ENCODE results near the gene SLC25A39. TPM values are rescaled to one million over a fixed set of nuclear protein-coding genes. Genes with fewer than 3 reads are reported as not detected.

The SLC25A39 gene
- total and polyA plus RNA-seq, 2 of the 4 experiments (the other 2 are of a cell fraction) = 49.1 to 99.7 TPM

DNA sequence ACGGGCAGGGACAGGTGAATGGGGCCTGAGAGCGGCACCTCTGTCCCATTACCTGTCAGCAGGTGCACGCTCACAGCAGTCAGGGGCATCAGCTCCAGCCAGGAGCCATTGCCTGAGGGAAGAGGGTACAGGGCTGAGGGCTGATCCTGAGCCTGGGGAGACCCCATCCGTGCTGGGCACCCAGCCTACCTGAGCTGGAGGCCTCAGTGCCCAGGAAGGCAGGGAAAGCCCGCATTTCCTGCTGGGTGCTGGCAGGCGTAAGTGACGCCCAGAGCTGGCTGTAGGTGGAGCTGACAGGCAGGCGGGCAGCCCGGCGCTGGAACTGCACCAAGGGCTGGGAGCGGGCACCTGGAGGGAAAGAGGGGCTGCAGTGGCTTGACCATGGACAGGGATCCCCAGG is 31.6 kb upstream of the SLC25A39 start:
- dilution Hi-C loops (cut with HindIII; ENCODE audit: low sequenced_read_pairs, unreplicated experiment) = no loop called here
- WGBS, 2 experiments (ENCODE audit: extremely low coverage in 2 of 2, insufficient read length in 1 of 2) = 88% methylated on average over 8 of the region's 11 CpGs; no CpG with 5 or more reads in 1 of the 2 experiments
- Histone ChIP-seq H3K4me3 (ENCODE audit: insufficient read depth, low read depth, low read length) (no peak overlapping the region), H3K4me2 (ENCODE audit: low read depth, low read length) (no peak overlapping the region), H2AK5ac (ENCODE audit: low read depth, low read length) (no peak overlapping the region), H3K18ac (ENCODE audit: low read depth, low read length) (no peak overlapping the region), H3K9ac (ENCODE audit: low read depth, low read length) (no peak overlapping the region), H3K56ac (ENCODE audit: extremely low read depth, insufficient read depth, low read length) (no peak overlapping the region), H2BK20ac (ENCODE audit: low read depth, low read length) (no peak overlapping the region), H3K9me3 (ENCODE audit: control insufficient read depth, insufficient read depth, low read length) (no peaks in the 10 kb centered on the region), H3K4ac (ENCODE audit: low read depth, low read length) (no peak overlapping the region), H3K79me1 (ENCODE audit: low read depth in 1 of 2, low read length in 2 of 2) (peaks cover 0 to 8% of the 10 kb centered on the region in 2 experiments; a peak in 1 of 4 replicates), H2BK15ac (ENCODE audit: low read depth, low read length) (no peak overlapping the region), H3K27me3 (ENCODE audit: control insufficient read depth, insufficient read depth, low read length) (no peaks in the 10 kb centered on the region), H4K91ac (ENCODE audit: insufficient read depth, low read depth, low read length) (no peak overlapping the region), H3K4me1 (ENCODE audit: control insufficient read depth, insufficient read depth, low read length) (peaks cover 9% of the 10 kb centered on the region), H2BK120ac (ENCODE audit: low read depth, low read length) (no peak overlapping the region), H4K8ac (ENCODE audit: low read depth in 2 of 2, low read length in 2 of 2) (no peak overlapping the region), H3K23ac (ENCODE audit: low read depth, low read length) (no peak overlapping the region), H4K5ac (ENCODE audit: low read depth, low read length) (no peak overlapping the region), H2BK5ac (ENCODE audit: low read depth, low read length, poor library complexity, severe bottlenecking) (no peak overlapping the region), H4K20me1 (ENCODE audit: insufficient read depth, low read length) (peaks cover 11% of the 10 kb centered on the region), H2AFZ (replicated peaks; ENCODE audit: low read length, poor library complexity) (no peak overlapping the region), H3K14ac (replicated peaks; ENCODE audit: low read depth, low read length) (no peak overlapping the region), H3K36me3 (ENCODE audit: control insufficient read depth, insufficient read depth, low read length) (peaks cover 32% of the 10 kb centered on the region), H3K27ac (ENCODE audit: insufficient read depth, low read length) (no peak overlapping the region), H3K9me1 (ENCODE audit: insufficient read depth, low read length) (peaks cover 4% of the 10 kb centered on the region; the same call in 1 of the 2 replicates), H2AK9ac (replicated peaks; ENCODE audit: low read depth, low read length, poor library complexity) (no peak overlapping the region)
- intact Hi-C loops (cut with micrococcal nuclease) = no loop called here
- ChIA-PET CTCF (no interaction called here), POLR2A (ENCODE audit: unreplicated experiment) (no interaction called here)
- no peak for ATAC-seq (ENCODE audit: low read depth)
- in situ Hi-C loops (cut with MboI; ENCODE audit: low sequenced_read_pairs) = no loop called here
- no TSS peak for BruUV-seq (replicated peaks)
- no peak for TF ChIP-seq CEBPB (IDR thresholded peaks at IDR 0.05; ENCODE audit: low read depth, low read length)
- TF ChIP-seq RAD21 (IDR thresholded peaks at IDR 0.05; ENCODE audit: low read length) = no peak
- TF ChIP-seq RFX5 (IDR thresholded peaks at IDR 0.05; ENCODE audit: low read depth, low read length) = no peak
- TF ChIP-seq BHLHE40 (IDR thresholded peaks at IDR 0.05; ENCODE audit: low read depth, low read length) = no peak
- no peak for TF ChIP-seq NFE2L2 (IDR thresholded peaks at IDR 0.05; ENCODE audit: low read depth, low read length)
- no peak for TF ChIP-seq SMC3 (IDR thresholded peaks at IDR 0.05; ENCODE audit: low read depth, low read length)
- TF ChIP-seq, protein P1, sequence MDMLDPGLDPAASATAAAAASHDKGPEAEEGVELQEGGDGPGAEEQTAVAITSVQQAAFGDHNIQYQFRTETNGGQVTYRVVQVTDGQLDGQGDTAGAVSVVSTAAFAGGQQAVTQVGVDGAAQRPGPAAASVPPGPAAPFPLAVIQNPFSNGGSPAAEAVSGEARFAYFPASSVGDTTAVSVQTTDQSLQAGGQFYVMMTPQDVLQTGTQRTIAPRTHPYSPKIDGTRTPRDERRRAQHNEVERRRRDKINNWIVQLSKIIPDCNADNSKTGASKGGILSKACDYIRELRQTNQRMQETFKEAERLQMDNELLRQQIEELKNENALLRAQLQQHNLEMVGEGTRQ (IDR thresholded peaks at IDR 0.05; ENCODE audit: low read depth, low read length) = no peak
- TF ChIP-seq FOS (IDR thresholded peaks at IDR 0.05; ENCODE audit: low read depth, low read length) = no peak
- TF ChIP-seq, protein P2, sequence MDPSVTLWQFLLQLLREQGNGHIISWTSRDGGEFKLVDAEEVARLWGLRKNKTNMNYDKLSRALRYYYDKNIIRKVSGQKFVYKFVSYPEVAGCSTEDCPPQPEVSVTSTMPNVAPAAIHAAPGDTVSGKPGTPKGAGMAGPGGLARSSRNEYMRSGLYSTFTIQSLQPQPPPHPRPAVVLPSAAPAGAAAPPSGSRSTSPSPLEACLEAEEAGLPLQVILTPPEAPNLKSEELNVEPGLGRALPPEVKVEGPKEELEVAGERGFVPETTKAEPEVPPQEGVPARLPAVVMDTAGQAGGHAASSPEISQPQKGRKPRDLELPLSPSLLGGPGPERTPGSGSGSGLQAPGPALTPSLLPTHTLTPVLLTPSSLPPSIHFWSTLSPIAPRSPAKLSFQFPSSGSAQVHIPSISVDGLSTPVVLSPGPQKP (IDR thresholded peaks at IDR 0.05; ENCODE audit: borderline replicate concordance, low read depth, low read length) = no peak
- no peak for TF ChIP-seq MXI1 (IDR thresholded peaks at IDR 0.05; ENCODE audit: borderline replicate concordance, low read depth, low read length)
- TF ChIP-seq, protein P3, sequence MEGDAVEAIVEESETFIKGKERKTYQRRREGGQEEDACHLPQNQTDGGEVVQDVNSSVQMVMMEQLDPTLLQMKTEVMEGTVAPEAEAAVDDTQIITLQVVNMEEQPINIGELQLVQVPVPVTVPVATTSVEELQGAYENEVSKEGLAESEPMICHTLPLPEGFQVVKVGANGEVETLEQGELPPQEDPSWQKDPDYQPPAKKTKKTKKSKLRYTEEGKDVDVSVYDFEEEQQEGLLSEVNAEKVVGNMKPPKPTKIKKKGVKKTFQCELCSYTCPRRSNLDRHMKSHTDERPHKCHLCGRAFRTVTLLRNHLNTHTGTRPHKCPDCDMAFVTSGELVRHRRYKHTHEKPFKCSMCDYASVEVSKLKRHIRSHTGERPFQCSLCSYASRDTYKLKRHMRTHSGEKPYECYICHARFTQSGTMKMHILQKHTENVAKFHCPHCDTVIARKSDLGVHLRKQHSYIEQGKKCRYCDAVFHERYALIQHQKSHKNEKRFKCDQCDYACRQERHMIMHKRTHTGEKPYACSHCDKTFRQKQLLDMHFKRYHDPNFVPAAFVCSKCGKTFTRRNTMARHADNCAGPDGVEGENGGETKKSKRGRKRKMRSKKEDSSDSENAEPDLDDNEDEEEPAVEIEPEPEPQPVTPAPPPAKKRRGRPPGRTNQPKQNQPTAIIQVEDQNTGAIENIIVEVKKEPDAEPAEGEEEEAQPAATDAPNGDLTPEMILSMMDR (conservative IDR thresholded peaks at IDR 0.05; ENCODE audit: low read depth, low read length) = no peak
- no peak for DNase-seq

Data from IMR-90 (cell line).